ENCODE measurements around the gene CCDC24.

GRCh38 chr1:44040846-44041245 is 49.4 kb downstream of the CCDC24 start:
- no peak for TF ChIP-seq POLR2A (IDR thresholded peaks at IDR 0.05)
- TF ChIP-seq CTCF (IDR thresholded peaks at IDR 0.05): no peak
